Smooth muscle cell (in vitro differentiated cells): ENCODE measurements around the gene UGT1A1. TPM values are rescaled to one million over a fixed set of nuclear protein-coding genes. Genes with fewer than 3 reads are reported as not detected.
A peak's percentile ranks its signal among the peaks of the same experiment; 100 is the strongest.

Source experiments
- DNase-seq: peaks from one replicate; lab custom pipeline; 2025; ENCODE audit not compliant: unreplicated experiment; lab: John Stamatoyannopoulos, UW
- H2AFZ ChIP-seq: fragments of 200-600 bp; sonication (generic); 2 replicates; pipeline ENCODE4 v1.6.0; 2016; ENCODE audit warnings: antibody characterized with exemption, low read depth, mild to moderate bottlenecking
- H3F3A ChIP-seq: fragments of 200-600 bp; sonication (generic); 2 replicates; pipeline ENCODE4 v1.6.0; 2017; ENCODE audit warnings: antibody characterized with exemption, low read depth
- H3K27ac ChIP-seq: fragments of 200-600 bp; sonication (generic); 2 replicates; pipeline ENCODE4 v1.5.1; 2016; ENCODE audit warnings: low read depth, mild to moderate bottlenecking
- H3K27me3 ChIP-seq: fragments of 200-600 bp; sonication (generic); 2 replicates; pipeline ENCODE4 v1.6.1; 2016; ENCODE audit warnings: low read depth, mild to moderate bottlenecking
- H3K36me3 ChIP-seq: fragments of 200-600 bp; sonication (generic); 2 replicates; pipeline ENCODE4 v1.5.1; 2016; ENCODE audit warnings: low read depth
- H3K4me1 ChIP-seq: fragments of 200-600 bp; sonication (generic); 2 replicates; pipeline ENCODE4 v1.5.1; 2016; ENCODE audit warnings: low read depth
- H3K4me2 ChIP-seq: fragments of 200-600 bp; sonication (generic); 2 replicates; pipeline ENCODE4 v1.6.0; 2016; ENCODE audit warnings: mild to moderate bottlenecking
- H3K4me3 ChIP-seq: fragments of 200-600 bp; sonication (generic); 2 replicates; pipeline ENCODE4 v1.5.1; 2016; ENCODE audit warnings: mild to moderate bottlenecking
- H3K79me2 ChIP-seq: fragments of 200-600 bp; sonication (generic); 2 replicates; pipeline ENCODE4 v1.6.0; 2016; ENCODE audit warnings: low read depth, mild to moderate bottlenecking
- H3K9ac ChIP-seq: fragments of 200-600 bp; sonication (generic); 2 replicates; pipeline ENCODE4 v1.6.0; 2016; ENCODE audit warnings: low read depth
- H3K9me3 ChIP-seq: fragments of 200-600 bp; sonication (generic); replicated peaks from 2 replicates; pipeline ENCODE4 v1.5.1; 2016; ENCODE audit warnings: low read depth
- H4K20me1 ChIP-seq: fragments of 200-600 bp; sonication (generic); 2 replicates; pipeline ENCODE4 v1.6.0; 2016; ENCODE audit warnings: low read depth
- WGBS: methylation state at CpG from one replicate; pipeline ENCODE4 v1.1.7; 2016; ENCODE audit warnings: low lambda C conversion rate; 5-methylcytosine and 5-hydroxymethylcytosine counted together
- polyA plus RNA-seq: library from polyadenylated mRNA; unstranded; fragments of >200 nt; fragmentation: Nextera tagmentation; extraction: Ambion mirVana; gene quantifications from 2 replicates; pipeline ENCODE4 v1.2.1, GENCODE V29; 2016
- total RNA-seq: library from RNA; depleted of rRNA; stranded (reverse); fragments of >200 nt; gene quantifications from 2 replicates; pipeline ENCODE4 v1.2.3, GENCODE V29; 2014
- TF ChIP-seq, protein P1 (sequence below): fragments of 200-600 bp; sonication (generic); IDR thresholded peaks from 2 replicates; pipeline ENCODE4 v1.5.1; 2017; ENCODE audit warnings: borderline replicate concordance, mild to moderate bottlenecking, antibody characterized with exemption; ENCODE audit not compliant: insufficient read depth, poor library complexity, severe bottlenecking

Gene UGT1A1
- total RNA-seq (not detected in 2 replicates), polyA plus RNA-seq (not detected in 2 replicates)

DNA sequence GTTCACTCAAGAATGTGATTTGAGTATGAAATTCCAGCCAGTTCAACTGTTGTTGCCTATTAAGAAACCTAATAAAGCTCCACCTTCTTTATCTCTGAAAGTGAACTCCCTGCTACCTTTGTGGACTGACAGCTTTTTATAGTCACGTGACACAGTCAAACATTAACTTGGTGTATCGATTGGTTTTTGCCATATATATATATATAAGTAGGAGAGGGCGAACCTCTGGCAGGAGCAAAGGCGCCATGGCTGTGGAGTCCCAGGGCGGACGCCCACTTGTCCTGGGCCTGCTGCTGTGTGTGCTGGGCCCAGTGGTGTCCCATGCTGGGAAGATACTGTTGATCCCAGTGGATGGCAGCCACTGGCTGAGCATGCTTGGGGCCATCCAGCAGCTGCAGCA lies at the start of gene UGT1A1:
TSS of gene UGT1A1 (plus strand) at position 228 of the 400 bp plus-strand sequence. CDS start at position 246, 18 bp downstream.
- H3K4me2 ChIP-seq: no peak within 1 kb of the TSS
- H3K4me3 ChIP-seq: no peak within 1 kb of the TSS
- no peaks in the 10 kb centered on the region for H4K20me1 ChIP-seq
- no peaks in the 10 kb centered on the region for H3K9me3 ChIP-seq
- H3K27me3 ChIP-seq: no peaks in the 10 kb centered on the region
- TF ChIP-seq, protein P1, sequence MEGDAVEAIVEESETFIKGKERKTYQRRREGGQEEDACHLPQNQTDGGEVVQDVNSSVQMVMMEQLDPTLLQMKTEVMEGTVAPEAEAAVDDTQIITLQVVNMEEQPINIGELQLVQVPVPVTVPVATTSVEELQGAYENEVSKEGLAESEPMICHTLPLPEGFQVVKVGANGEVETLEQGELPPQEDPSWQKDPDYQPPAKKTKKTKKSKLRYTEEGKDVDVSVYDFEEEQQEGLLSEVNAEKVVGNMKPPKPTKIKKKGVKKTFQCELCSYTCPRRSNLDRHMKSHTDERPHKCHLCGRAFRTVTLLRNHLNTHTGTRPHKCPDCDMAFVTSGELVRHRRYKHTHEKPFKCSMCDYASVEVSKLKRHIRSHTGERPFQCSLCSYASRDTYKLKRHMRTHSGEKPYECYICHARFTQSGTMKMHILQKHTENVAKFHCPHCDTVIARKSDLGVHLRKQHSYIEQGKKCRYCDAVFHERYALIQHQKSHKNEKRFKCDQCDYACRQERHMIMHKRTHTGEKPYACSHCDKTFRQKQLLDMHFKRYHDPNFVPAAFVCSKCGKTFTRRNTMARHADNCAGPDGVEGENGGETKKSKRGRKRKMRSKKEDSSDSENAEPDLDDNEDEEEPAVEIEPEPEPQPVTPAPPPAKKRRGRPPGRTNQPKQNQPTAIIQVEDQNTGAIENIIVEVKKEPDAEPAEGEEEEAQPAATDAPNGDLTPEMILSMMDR: no peak
- WGBS: 94% methylated on average over 6 of the region's 6 CpGs
- no peak for DNase-seq
- H3K79me2 ChIP-seq: no peaks in the 10 kb centered on the region
- no peak within 1 kb of the TSS for H2AFZ ChIP-seq
- no peak within 1 kb of the TSS for H3K9ac ChIP-seq
- H3K27ac ChIP-seq: no peak within 1 kb of the TSS
- no peaks in the 10 kb centered on the region for H3K36me3 ChIP-seq
- H3F3A ChIP-seq: no peaks in the 10 kb centered on the region
- no peaks in the 10 kb centered on the region for H3K4me1 ChIP-seq

DNA sequence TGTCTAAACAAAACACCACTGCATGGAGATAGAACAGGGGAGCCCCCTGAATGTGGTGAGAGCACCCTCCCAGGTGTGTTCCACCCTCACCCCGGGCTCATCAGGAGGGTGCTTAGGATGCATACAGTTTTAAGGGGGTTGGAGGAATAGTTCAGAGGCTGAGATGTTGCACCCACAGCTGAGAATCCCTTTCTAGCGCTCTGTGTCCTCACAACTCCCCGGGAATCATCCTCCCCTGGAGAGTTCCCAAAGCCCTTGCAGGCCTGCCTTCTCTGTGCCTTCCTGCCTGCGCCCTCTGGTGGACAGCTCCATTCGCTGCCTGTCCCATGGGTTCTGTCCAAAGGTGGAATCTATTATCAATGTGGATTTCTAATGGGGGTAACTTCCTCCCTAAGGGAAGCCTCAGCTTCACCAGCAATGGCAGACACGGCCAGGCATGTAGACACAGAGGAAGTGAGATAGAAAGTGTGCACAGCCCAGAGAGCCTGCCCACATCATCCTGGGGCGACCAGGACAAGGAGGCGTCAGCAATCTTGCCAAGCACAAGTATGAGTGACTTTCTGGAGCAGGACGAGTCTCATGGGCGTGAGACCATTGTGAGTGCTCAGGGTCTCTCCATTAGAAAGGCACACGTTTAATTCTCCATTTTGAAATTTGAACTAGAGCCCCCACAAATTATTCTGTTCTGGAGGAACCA lies 48.6 kb upstream of the UGT1A1 start:
- Histone ChIP-seq H3K9me3 (no peaks in the 10 kb centered on the region), H3F3A (no peaks in the 10 kb centered on the region), H3K27me3 (no peaks in the 10 kb centered on the region), H2AFZ (no peak overlapping the region), H4K20me1 (no peaks in the 10 kb centered on the region), H3K36me3 (no peaks in the 10 kb centered on the region), H3K9ac (no peak overlapping the region), H3K4me2 (no peak overlapping the region), H3K4me1 (no peaks in the 10 kb centered on the region), H3K79me2 (no peaks in the 10 kb centered on the region), H3K4me3 (no peak overlapping the region), H3K27ac (no peak overlapping the region)
- DNase-seq: peak; percentile 43
- 46% methylated on average over 10 of the region's 11 CpGs for WGBS
- TF ChIP-seq, protein P1: peak; percentile 94

DNA sequence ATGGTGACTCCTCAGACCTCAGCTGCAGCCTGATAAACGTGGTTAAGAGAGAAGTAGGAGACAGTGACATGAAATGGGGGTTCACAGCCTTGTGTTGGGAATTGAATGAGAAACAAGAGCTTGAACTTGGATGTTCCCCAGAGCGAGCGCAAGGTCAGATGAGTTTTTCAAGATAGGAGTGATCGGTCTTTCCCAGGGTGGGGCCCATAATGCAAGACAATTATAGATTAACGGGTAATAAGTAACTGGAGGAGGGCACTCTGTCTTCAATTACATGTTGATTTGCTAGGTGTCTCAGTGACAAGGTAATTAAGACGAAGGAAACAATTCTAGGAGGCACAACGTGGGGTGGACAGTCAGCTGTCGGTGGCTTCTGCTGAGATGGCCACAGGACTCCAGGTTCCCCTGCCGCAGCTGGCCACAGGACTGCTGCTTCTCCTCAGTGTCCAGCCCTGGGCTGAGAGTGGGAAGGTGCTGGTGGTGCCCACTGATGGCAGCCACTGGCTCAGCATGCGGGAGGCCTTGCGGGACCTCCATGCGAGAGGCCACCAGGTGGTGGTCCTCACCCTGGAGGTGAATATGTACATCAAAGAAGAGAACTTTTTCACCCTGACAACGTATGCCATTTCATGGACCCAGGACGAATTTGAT lies 47.3 kb upstream of the UGT1A1 start, which contains the start of gene UGT1A5:
TSS of gene UGT1A5 (plus strand) at position 297 of the 651 bp plus-strand sequence. CDS start at position 382, 85 bp downstream.
- 92% methylated on average over 14 of the region's 14 CpGs for WGBS

More for the DNA sequence above, 47.3 kb upstream of the UGT1A1 start, which contains the start of gene UGT1A5:
- no peaks in the 10 kb centered on the region for H3K27me3 ChIP-seq
- H3K4me3 ChIP-seq: no peak within 1 kb of the TSS
- no peak within 1 kb of the TSS for H3K27ac ChIP-seq
- H3K36me3 ChIP-seq: no peaks in the 10 kb centered on the region
- H3F3A ChIP-seq: no peaks in the 10 kb centered on the region
- TF ChIP-seq, protein P1: no peak
- no peaks in the 10 kb centered on the region for H3K9me3 ChIP-seq
- H2AFZ ChIP-seq: no peak within 1 kb of the TSS
- no peaks in the 10 kb centered on the region for H4K20me1 ChIP-seq
- H3K4me2 ChIP-seq: no peak within 1 kb of the TSS
- H3K4me1 ChIP-seq: no peaks in the 10 kb centered on the region
- H3K79me2 ChIP-seq: no peaks in the 10 kb centered on the region
- H3K9ac ChIP-seq: no peak within 1 kb of the TSS
- DNase-seq: no peak
